Measurements from ENCODE around the gene LRP8. TPM values are rescaled to one million over a fixed set of nuclear protein-coding genes. Genes with fewer than 3 reads are reported as not detected.

LRP8 gene
- total and polyA plus RNA-seq, 2 of the 4 experiments (the other 2 are of a cell fraction): 12.0 to 12.1 TPM

DNA sequence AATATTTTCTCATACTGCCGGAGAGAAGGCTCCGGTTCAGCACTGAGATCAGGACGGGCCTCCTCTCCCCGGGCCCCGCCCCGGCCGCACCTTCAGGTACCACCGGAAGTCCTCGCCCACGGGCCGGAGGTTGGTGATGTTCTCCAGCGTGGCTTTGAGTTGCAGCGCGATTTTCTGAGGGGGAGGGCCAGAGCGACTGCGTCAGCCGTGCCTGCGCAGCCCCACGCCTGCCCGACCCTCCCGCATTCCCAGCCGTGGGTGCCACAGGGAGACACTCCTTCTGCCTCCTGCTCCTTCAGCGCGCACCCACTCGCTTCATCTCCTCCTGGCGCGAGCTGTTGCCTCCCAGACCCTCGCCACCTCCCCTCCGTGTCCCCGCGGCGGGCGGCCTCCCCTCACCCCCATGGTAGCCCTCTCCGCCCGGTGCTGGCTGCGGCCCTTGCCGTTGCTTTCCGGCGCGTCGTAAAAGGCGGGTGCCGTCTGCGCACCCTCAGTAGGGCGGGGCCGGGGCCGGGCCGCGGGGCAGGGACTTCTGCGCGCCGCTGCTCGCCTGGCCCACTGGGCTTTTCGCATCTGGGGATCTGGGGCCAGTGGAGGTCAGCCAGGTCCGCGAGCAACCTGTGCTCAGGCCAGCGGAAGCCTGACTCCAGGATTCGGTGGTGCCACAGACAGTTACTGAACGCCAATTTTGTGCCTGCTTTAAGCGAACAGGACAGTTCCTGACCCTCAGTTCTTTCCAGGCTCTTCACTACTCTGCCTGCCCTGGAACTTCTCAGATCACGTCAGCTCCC lies 107.5 kb downstream of the LRP8 start, which contains the start of gene CZIB:
Gene CZIB (minus strand): TSS at position 464 of the 791 bp plus-strand sequence. CDS start 59 bp downstream, at position 405.
- H2BK20ac ChIP-seq (ENCODE audit: low read depth, low read length): peak within 1 kb of the TSS; percentile 8; the same call in 1 of the 2 replicates
- H3K4me3 ChIP-seq (ENCODE audit: insufficient read depth, low read depth, low read length): peak within 1 kb of the TSS; percentile 98
- H4K5ac ChIP-seq (ENCODE audit: low read depth, low read length): peak within 1 kb of the TSS; percentile 100
- H3K27ac ChIP-seq (ENCODE audit: insufficient read depth, low read length): peak within 1 kb of the TSS; percentile 100
- peaks cover 8% of the 10 kb centered on the region for H3K4me1 ChIP-seq (ENCODE audit: control insufficient read depth, insufficient read depth, low read length)
- H2BK5ac ChIP-seq (ENCODE audit: low read depth, low read length, poor library complexity, severe bottlenecking): peak within 1 kb of the TSS; percentile 100
- H2AK9ac ChIP-seq (replicated peaks; ENCODE audit: low read depth, low read length, poor library complexity): peak within 1 kb of the TSS; percentile 98
- DNase-seq (peak; percentile 88), ATAC-seq (ENCODE audit: low read depth) (peak; percentile 98)
- H3K36me3 ChIP-seq (ENCODE audit: control insufficient read depth, insufficient read depth, low read length): peaks cover 18% of the 10 kb centered on the region
- H3K4me2 ChIP-seq (ENCODE audit: low read depth, low read length): peak within 1 kb of the TSS; percentile 99
- TF ChIP-seq BHLHE40 (IDR thresholded peaks at IDR 0.05; ENCODE audit: low read depth, low read length) (0 out of 2 replicates have a peak, but pooled peaks have one; percentile 16), MXI1 (IDR thresholded peaks at IDR 0.05; ENCODE audit: borderline replicate concordance, low read depth, low read length) (peak; percentile 63), SMC3 (IDR thresholded peaks at IDR 0.05; ENCODE audit: low read depth, low read length) (0 out of 2 replicates have a peak, but pooled peaks have one; percentile 5), MAZ (IDR thresholded peaks at IDR 0.05; ENCODE audit: borderline replicate concordance, low read depth, low read length) (peak; percentile 87; the same call in 1 of the 2 replicates), POLR2A (IDR thresholded peaks at IDR 0.05; ENCODE audit: low read depth, low read length) (peak; percentile 95), CEBPB (IDR thresholded peaks at IDR 0.05; ENCODE audit: low read depth, low read length) (no peak), RCOR1 (IDR thresholded peaks at IDR 0.05; ENCODE audit: insufficient replicate concordance, low read length) (no peak), RFX5 (IDR thresholded peaks at IDR 0.05; ENCODE audit: low read depth, low read length) (no peak)
- H3K9ac ChIP-seq (ENCODE audit: low read depth, low read length): peak within 1 kb of the TSS; percentile 100
- H2AK5ac ChIP-seq (ENCODE audit: low read depth, low read length): peak within 1 kb of the TSS; percentile 98
- H2AFZ ChIP-seq (replicated peaks; ENCODE audit: low read length, poor library complexity): peak within 1 kb of the TSS; percentile 99
- peak within 1 kb of the TSS; percentile 88 for H2BK120ac ChIP-seq (ENCODE audit: low read depth, low read length)
- peak within 1 kb of the TSS; percentile 98 for H4K91ac ChIP-seq (ENCODE audit: insufficient read depth, low read depth, low read length)
- dilution Hi-C loops (cut with HindIII; ENCODE audit: low sequenced_read_pairs, unreplicated experiment) (no loop called here), in situ Hi-C loops (cut with MboI; ENCODE audit: low sequenced_read_pairs) (no loop called here), intact Hi-C loops (cut with micrococcal nuclease) (no loop called here)
- peak within 1 kb of the TSS; percentile 89 for H3K56ac ChIP-seq (ENCODE audit: extremely low read depth, insufficient read depth, low read length)
- peak within 1 kb of the TSS; percentile 99 for H3K14ac ChIP-seq (replicated peaks; ENCODE audit: low read depth, low read length)
- ChIA-PET CTCF (interaction anchor here (0.5 kb wide), 1 partner anchor 1262 kb away, joined by 3 read pairs; no protein-coding TSS in a partner anchor), POLR2A (ENCODE audit: unreplicated experiment) (no interaction called here)
- H3K9me1 ChIP-seq (ENCODE audit: insufficient read depth, low read length): peaks cover 21% of the 10 kb centered on the region
- H3K9me3 ChIP-seq (ENCODE audit: control insufficient read depth, insufficient read depth, low read length): no peaks in the 10 kb centered on the region
- peak within 1 kb of the TSS; percentile 99 for H3K18ac ChIP-seq (ENCODE audit: low read depth, low read length)
- no TSS peak for BruUV-seq (replicated peaks)
- 0% methylated on average over 21 of the region's 61 CpGs; no CpG with 5 or more reads in 1 of the 2 experiments for WGBS, 2 experiments (ENCODE audit: extremely low coverage in 2 of 2, insufficient read length in 1 of 2)
- no peaks in the 10 kb centered on the region for H3K27me3 ChIP-seq (ENCODE audit: control insufficient read depth, insufficient read depth, low read length)
- H4K20me1 ChIP-seq (ENCODE audit: insufficient read depth, low read length): no peaks in the 10 kb centered on the region
- peak within 1 kb of the TSS; percentile 88; the same call in 1 of the 3 replicates for H2BK15ac ChIP-seq (ENCODE audit: low read depth, low read length)
- H3K4ac ChIP-seq (ENCODE audit: low read depth, low read length): peak within 1 kb of the TSS; percentile 99
- H3K79me1 ChIP-seq (ENCODE audit: low read depth in 1 of 2, low read length in 2 of 2): peaks cover 19 to 36% of the 10 kb centered on the region in 2 experiments
- H4K8ac ChIP-seq (ENCODE audit: low read depth in 2 of 2, low read length in 2 of 2): peak within 1 kb of the TSS; percentile 97 to 100
- peak within 1 kb of the TSS; percentile 98 for H3K23ac ChIP-seq (ENCODE audit: low read depth, low read length)

Measured in IMR-90 (cell line).